ENCODE results near the gene CRYBG1. TPM values are rescaled to one million over a fixed set of nuclear protein-coding genes. Genes with fewer than 3 reads are reported as not detected.

The CRYBG1 gene
- total RNA-seq, 1 experiment from 2014 or later = 5.7 TPM

- H2BK20ac ChIP-seq (ENCODE audit: low read depth, low read length, poor library complexity, severe bottlenecking) = no peak overlapping the region
- no peak overlapping the region for H3K9ac ChIP-seq (ENCODE audit: extremely low read depth, insufficient read length, low read length)
- no peaks in the 10 kb centered on the region for H4K20me1 ChIP-seq (ENCODE audit: control insufficient read depth, insufficient read depth, insufficient read length)
- Mint-ChIP-seq H3K27ac (no peak overlapping the region), H3K4me3 (no peak overlapping the region), H3K9me3 (no peaks in the 10 kb centered on the region), H3K36me3 (ENCODE audit: insufficient read depth in 1 of 3, low read depth in 3 of 3) (no peaks in the 10 kb centered on the region), H3K4me1 (peaks cover 0 to 5% of the 10 kb centered on the region in 2 experiments; a peak in 1 of 4 replicates), H3K27me3 (ENCODE audit: low read depth) (no peaks in the 10 kb centered on the region)
- no peak overlapping the region for H2BK15ac ChIP-seq (ENCODE audit: low read depth, low read length)
- no peak overlapping the region for H4K91ac ChIP-seq (ENCODE audit: insufficient read length, low read depth, low read length)
- no peak overlapping the region for H2BK120ac ChIP-seq (ENCODE audit: low read depth, low read length, poor library complexity, severe bottlenecking)
- H2BK12ac ChIP-seq (ENCODE audit: insufficient read length, low read depth, low read length) = no peak overlapping the region
- H3K23me2 ChIP-seq (ENCODE audit: insufficient read length, low read depth, low read length, poor library complexity, severe bottlenecking) = no peaks in the 10 kb centered on the region
- H3K4me2 ChIP-seq (ENCODE audit: insufficient read depth, insufficient read length, low read length) = no peak overlapping the region
- H2AFZ ChIP-seq (ENCODE audit: low read length) = no peak overlapping the region
- H3K4ac ChIP-seq (ENCODE audit: low read depth, low read length) = no peak overlapping the region
- no peaks in the 10 kb centered on the region for H3K27me3 ChIP-seq (ENCODE audit: insufficient read depth, low read length)
- H3K9me3 ChIP-seq (ENCODE audit: control insufficient read depth, low read depth, low read length) = no peaks in the 10 kb centered on the region
- H3K79me1 ChIP-seq (ENCODE audit: insufficient read depth, low read depth, low read length, poor library complexity, severe bottlenecking) = no peaks in the 10 kb centered on the region
- no peak for DNase-seq
- H3K27ac ChIP-seq (ENCODE audit: insufficient read length, low read depth, low read length) = no peak overlapping the region
- no peaks in the 10 kb centered on the region for H3K79me2 ChIP-seq (ENCODE audit: insufficient read depth, low read length)
- H3K14ac ChIP-seq (ENCODE audit: insufficient read depth, low read length) = no peak overlapping the region
- H2AK5ac ChIP-seq (ENCODE audit: insufficient read length, low read length) = no peak overlapping the region
- H3K56ac ChIP-seq (ENCODE audit: insufficient read length, low read depth, low read length) = no peak overlapping the region
- no peak overlapping the region for H2BK5ac ChIP-seq (ENCODE audit: insufficient read length, low read length)
- no CpG with 5 or more reads among the region's 3 CpGs for WGBS (ENCODE audit: extremely low coverage, insufficient read length, low lambda C conversion rate)
- no peak for TF ChIP-seq CTCF (conservative IDR thresholded peaks at IDR 0.05)
- no peaks in the 10 kb centered on the region for H3K4me1 ChIP-seq (ENCODE audit: insufficient read depth, low read length)
- H4K5ac ChIP-seq (ENCODE audit: insufficient read length, low read depth, low read length) = no peak overlapping the region
- no peak overlapping the region for H3K18ac ChIP-seq (ENCODE audit: insufficient read length, low read depth, low read length)
- no peak overlapping the region for H3K23ac ChIP-seq (ENCODE audit: insufficient read length, low read depth, low read length)
- no peak overlapping the region for H4K8ac ChIP-seq (replicated peaks; ENCODE audit: insufficient read length, low read depth, low read length)
- H3T11ph ChIP-seq (ENCODE audit: low read length) = no peak overlapping the region
Measured at GRCh38 chr6:106431972-106432371, 71.5 kb downstream of the CRYBG1 start.
